ENCODE data around the gene GNG2. TPM values are rescaled to one million over a fixed set of nuclear protein-coding genes. Genes with fewer than 3 reads are reported as not detected.

The GNG2 gene
- total RNA-seq, 1 experiment from 2014 or later: 0.23 TPM

GRCh38 chr14:51881636-51882035 is 21.2 kb downstream of the GNG2 start:
- Histone ChIP-seq H3K27ac (ENCODE audit: low read length) (no peak overlapping the region), H3K4me3 (ENCODE audit: low read depth in 2 of 2, low read length in 2 of 2) (no peak overlapping the region), H3K27me3 (ENCODE audit: control insufficient read depth, insufficient read depth, low read length) (peaks cover 2% of the 10 kb centered on the region; the same call in 1 of the 2 replicates), H3K4me1 (ENCODE audit: control insufficient read depth, insufficient read depth, low read length) (no peaks in the 10 kb centered on the region), H3K9me3 (ENCODE audit: control insufficient read depth, insufficient read depth, low read depth, low read length) (no peaks in the 10 kb centered on the region), H3K36me3 (ENCODE audit: control insufficient read depth, insufficient read depth, low read length) (no peaks in the 10 kb centered on the region)
- intact Hi-C loops (cut with micrococcal nuclease; ENCODE audit: unreplicated experiment) (no loop called here), in situ Hi-C loops (cut with HindIII; ENCODE audit: low pct_unique_long_range_greater_than_20kb, low sequenced_read_pairs) (no loop called here)
- TF ChIP-seq TCF7L2 (IDR thresholded peaks at IDR 0.05; ENCODE audit: low read depth, low read length) (no peak), SIN3A (IDR thresholded peaks at IDR 0.05; ENCODE audit: borderline replicate concordance, insufficient read depth, low read depth, low read length) (no peak), POLR2AphosphoS5 (IDR thresholded peaks at IDR 0.05; ENCODE audit: low read depth, low read length) (no peak)
- ChIA-PET POLR2A (no interaction called here), CTCF (no interaction called here)
- DNase-seq (ENCODE audit: low read depth, low spot score): no peak
- ATAC-seq: no peak
- no TSS peak for BruUV-seq (replicated peaks)

GRCh38 chr14:51883232-51883631 is 22.8 kb downstream of the GNG2 start:
- BruUV-seq (replicated peaks): no TSS peak

More at GRCh38 chr14:51883232-51883631, 22.8 kb downstream of the GNG2 start:
- Histone ChIP-seq H3K27ac (ENCODE audit: low read length) (no peak overlapping the region), H3K4me3 (ENCODE audit: low read depth in 2 of 2, low read length in 2 of 2) (no peak overlapping the region), H3K27me3 (ENCODE audit: control insufficient read depth, insufficient read depth, low read length) (no peaks in the 10 kb centered on the region), H3K9me3 (ENCODE audit: control insufficient read depth, insufficient read depth, low read depth, low read length) (no peaks in the 10 kb centered on the region), H3K36me3 (ENCODE audit: control insufficient read depth, insufficient read depth, low read length) (no peaks in the 10 kb centered on the region), H3K4me1 (ENCODE audit: control insufficient read depth, insufficient read depth, low read length) (no peaks in the 10 kb centered on the region)
- POLR2A ChIA-PET: no interaction called here
- TF ChIP-seq CTCF (IDR thresholded peaks at IDR 0.05) (no peak), SIN3A (IDR thresholded peaks at IDR 0.05; ENCODE audit: borderline replicate concordance, insufficient read depth, low read depth, low read length) (no peak), REST (IDR thresholded peaks at IDR 0.05; ENCODE audit: insufficient read depth in 1 of 2, low read depth in 2 of 2, low read length in 1 of 2) (no peak), POLR2AphosphoS5 (IDR thresholded peaks at IDR 0.05; ENCODE audit: low read depth, low read length) (no peak), TCF7L2 (IDR thresholded peaks at IDR 0.05; ENCODE audit: low read depth, low read length) (no peak)
- in situ Hi-C loops (cut with HindIII; ENCODE audit: low pct_unique_long_range_greater_than_20kb, low sequenced_read_pairs) (no loop called here), intact Hi-C loops (cut with micrococcal nuclease; ENCODE audit: unreplicated experiment) (no loop called here)
- CTCF ChIA-PET: no interaction called here
- ATAC-seq: no peak
- no peak for DNase-seq (ENCODE audit: low read depth, low spot score)

All from Panc1 (cell line).